GM18498 (cell line): Measurements from ENCODE around the gene DOCK3.
"Not testable (repeated sequence)": the region's sequence is repeated elsewhere in the genome, so short reads cannot be mapped to it uniquely, and the experiment has no call there.

Experiments used
- ATAC-seq: cut with Tn5 transposase; IDR thresholded peaks from one replicate; pipeline ENCODE4 v1.9.1; 2021; ENCODE audit warnings: mild to moderate bottlenecking, moderate library complexity; ENCODE audit not compliant: unreplicated experiment

Gene DOCK3

DNA sequence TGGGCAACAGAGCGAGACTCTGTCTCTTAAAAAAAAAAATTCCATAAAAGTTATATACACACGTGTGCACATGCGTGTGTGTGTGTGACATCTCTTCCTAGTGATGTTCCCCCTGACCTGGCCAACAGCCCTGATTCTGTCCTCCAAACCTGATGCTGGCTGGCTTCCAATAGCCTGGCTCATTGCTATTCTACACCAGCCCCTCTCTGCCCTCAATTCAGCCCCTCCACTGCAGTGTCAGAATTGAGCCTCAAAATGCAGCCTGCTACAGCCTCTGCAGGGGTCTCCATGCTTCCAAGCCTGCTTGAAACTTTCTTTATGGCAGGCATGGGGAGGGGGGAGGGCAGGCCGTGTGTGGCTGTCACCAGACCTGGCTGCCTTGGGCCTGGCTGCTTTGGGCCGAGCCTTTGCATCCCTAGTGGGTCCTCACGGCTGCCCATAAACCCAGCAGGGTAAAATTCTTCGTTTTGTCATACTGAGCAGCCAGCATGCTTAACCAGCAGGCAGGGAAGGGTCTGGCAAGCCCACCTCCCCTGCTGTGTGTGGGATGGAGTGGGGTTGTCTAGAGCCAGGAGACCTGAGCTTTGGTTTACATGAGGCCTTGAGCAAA lies 22.7 kb upstream of the DOCK3 start:
- no peak for ATAC-seq

DNA sequence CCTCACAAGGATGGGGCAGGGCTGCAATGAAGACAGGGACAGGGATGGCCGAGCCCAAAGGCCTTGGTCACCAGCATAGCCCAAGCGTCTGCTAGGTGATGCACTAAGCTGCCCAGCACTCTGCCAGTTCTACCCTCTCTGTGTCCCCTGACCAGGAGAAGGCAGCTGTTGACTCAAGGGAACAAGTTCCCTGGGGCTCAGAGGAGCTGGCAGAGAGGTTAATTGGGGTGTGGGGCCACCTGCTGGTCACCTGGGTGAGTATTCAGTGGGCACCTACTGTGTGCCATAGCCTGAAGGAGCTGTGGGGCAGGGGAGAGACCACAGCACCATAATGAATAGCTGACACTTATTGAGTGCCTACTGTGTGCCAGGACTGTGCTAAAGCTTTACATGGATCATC lies 22.0 kb upstream of the DOCK3 start:
- ATAC-seq = peak; percentile 58

DNA sequence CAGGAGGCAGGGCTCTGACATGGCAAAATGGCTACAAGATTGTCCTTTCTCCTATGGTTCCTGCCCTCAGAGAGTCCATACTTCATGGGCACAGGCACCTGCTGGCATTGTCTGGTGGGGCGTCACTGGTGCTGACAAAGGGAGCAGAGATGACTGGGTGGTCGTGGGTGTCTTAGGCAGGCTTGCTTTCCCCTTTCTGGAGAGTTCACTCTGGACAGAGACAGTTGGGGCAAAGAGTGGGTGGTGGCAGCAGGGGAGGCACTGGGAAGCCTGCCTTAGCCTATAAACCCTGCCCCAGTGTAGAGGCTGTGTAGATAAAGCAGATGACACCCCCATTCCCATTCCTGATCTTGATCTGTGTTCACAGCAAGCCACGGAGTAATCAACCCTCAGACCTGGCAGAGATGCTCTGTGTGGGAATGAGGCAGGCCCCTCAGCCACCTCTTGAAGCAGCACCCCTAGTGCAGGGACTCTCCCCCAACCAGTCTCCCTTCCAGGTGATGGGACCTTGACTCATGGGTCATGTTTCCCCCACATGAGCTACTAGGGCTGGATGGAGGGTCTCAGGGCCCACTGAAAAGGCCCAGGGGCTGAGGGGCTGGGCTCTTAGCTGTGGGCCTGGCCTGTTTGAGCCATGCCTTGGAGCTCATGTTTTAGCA lies 20.7 kb upstream of the DOCK3 start:
- ATAC-seq = no peak

DNA sequence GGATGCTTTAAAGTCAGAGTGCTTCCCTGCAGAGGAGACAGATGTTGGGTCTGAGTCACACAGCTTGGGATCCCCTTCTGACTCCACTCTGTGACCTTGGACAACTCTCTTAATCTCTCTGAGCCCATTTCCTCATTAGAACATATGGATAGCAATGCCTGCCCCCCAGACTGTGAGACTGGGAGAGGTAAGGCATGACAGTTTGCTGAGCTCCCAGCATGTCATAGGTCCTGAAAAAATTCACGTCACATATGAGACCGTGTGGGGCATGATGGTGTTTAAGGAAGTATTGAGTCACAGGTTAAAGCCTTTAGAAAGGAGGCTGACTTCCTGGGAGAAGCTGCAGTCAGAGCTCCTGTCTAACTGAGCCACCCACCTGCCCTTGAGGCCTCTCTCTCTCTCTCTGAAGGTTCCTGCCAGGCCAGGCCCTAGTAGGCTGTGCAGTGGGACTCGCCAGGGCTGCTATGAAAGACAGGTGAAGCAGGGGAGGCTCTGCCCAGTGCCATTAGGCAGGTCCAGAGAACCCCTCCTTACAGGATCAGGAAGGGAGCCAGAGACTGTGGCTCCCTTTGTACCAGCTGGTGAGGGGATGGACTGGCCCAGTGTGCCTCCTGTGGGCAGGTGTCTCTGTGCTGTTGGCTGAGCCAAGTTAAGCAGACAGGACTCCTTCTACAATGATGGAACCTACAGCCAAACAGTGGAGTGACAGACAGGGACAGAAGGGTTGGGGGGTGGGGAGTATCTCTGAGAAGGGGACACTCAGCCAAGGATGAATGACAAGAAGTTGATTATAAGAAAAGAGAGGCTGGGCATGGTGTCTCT lies 19.5 kb upstream of the DOCK3 start:
- no peak for ATAC-seq

DNA sequence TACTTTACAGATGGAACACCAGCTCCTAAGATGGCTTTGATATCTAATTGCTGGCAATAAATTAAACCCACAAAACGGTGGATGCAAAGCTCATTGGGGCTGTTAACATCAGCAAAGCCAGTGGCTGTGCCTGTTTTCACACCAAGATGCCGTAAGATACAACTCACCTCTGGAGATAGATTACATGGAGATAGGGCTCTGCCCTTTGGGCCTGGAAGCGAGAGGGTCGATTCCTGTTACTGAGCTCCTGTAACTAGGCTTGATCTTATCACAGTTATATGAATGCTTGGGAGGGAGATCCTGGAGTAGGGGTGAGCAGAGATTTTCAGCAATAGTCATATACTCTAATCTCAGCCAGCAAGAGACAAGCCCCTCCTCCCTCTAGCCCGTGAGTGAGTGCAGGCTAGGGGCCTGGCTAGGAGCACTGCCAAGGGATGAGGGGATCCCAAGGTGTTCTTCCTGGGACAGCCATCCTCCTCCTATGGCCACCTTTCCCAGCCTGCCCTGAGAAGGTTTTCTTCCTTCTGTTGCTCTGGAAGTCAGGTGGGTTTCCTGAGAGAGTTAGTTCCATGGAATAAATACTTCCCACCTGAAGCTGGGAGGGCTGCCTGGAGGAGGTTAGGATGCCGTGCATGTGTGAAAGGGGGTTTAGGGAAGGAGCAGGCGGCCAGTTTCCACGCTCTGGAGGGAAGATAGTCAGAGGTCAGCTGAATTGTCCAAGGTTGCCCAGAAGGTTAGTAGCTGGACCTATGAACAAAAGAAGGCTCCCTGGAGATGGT lies 18.1 kb upstream of the DOCK3 start:
- no peak for ATAC-seq

DNA sequence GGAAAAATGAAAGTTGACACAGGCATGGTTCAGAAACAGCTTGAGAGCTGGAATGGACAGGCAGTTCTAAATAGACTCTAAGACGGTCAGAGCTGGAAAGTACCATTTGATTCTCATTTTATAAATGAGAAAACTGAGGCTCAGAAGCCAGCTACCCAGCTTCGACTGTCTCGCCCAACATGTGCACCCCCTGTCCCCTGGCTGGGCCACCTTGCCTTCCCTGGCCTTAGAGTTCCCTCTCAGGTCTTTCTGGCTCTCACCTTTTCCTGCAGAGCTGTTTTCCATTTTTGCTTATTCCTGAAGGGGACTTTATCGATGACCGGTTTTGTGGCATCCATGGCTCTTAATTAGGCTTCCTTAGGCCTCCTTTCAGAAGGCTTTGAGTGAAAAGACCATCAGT lies 17.3 kb upstream of the DOCK3 start:
- no peak for ATAC-seq

DNA sequence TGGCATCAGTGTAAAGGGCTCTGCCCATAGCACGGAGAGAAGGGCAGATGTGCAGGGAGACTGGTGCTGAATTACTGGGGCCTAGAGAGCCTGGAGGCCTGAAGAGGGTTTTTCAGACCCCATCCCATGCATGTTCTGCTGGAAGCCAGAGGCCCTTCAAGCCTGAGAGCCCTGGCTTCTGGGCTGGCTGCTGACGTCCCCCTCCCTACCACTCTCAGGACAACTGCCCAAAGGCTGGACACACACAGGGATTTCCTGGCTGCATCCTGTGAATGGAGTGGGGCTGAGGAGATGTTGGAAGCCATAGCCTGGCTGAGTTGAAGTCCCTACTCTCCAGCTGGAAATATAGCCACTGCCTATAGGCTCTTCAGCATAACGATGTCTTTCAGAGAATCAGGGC lies 16.9 kb upstream of the DOCK3 start:
- no peak for ATAC-seq

DNA sequence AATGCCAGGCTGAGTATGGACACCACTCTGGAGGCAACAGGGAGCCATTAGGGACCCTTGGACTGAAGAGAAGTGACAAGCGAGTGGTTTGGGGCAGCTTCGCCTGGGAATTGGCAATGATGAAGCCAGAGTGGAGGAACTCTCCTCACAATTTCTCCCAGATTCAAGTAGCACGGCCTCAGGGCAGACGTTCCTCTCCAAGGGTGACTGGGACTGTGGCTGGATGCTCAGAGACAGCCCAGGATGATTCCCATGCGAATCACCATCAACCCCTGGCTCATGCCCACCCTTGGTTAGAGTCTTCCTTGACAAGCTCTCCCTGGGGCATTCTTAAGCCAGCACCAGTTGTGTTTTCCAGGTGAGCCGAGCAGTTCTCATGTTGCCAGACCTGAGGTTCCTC lies 16.3 kb upstream of the DOCK3 start:
- ATAC-seq = no peak

DNA sequence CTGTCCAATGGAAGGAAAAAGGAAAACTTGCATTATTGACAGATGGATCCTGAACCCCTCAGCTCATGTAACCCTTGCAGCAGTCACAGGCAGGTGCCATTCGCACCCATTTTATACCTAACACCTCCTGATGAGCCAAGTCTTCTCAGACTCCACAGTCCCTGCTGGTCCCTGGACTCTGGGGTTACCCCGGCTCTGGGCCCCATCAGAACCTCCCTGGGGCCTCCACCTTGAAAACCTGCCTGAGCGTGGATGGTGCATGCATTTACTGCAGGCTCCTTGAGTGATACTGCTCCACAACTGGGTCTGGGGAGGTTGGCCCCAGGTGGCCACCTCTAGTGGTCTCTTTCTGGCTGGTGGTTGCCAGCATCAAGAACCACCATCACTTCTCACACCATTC lies 15.9 kb upstream of the DOCK3 start:
- ATAC-seq = no peak

DNA sequence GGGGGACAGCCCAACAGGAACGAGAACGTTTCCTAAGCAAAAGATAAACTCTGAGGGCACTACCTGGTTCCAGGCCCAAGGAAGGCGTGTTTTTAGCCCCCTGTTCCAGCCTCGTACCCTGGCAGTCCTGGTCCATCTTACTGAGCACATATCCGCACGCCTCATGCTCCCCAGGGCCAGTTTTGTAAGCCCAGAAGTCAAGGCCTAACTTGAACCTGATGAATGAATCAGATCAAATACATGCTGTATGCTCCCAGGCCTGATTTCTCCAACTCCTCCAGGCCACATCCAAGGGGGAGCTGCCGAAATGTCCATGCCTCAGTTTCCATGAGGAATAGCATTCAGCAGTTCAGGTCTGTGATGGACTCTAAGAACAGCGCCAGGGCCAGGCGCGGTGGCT lies 14.3 kb upstream of the DOCK3 start:
- no peak for ATAC-seq

DNA sequence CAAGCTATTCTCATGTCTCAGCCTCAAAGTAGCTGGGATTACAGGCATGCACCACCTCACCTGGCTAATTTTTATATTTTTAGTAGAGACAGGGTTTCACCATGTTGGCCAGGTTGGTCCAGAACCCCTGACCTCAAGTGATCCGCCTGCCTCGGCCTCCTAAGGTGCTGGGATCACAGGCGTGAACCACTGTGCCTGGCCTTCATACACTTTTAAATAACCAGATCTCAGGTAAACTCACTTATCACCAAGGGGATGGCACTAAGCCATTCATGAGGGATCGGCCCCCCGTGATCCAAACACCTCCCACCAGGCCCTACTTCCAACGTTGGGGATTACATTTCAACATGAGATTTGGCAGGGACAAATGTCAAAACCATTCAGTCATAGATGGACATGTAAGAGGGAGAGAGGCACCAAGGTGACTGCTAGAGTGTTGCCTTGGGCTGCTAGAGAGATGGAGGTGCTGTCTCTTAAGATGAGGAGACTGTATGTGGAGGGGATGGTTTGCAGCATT lies 13.3 kb upstream of the DOCK3 start:
- no peak for ATAC-seq

DNA sequence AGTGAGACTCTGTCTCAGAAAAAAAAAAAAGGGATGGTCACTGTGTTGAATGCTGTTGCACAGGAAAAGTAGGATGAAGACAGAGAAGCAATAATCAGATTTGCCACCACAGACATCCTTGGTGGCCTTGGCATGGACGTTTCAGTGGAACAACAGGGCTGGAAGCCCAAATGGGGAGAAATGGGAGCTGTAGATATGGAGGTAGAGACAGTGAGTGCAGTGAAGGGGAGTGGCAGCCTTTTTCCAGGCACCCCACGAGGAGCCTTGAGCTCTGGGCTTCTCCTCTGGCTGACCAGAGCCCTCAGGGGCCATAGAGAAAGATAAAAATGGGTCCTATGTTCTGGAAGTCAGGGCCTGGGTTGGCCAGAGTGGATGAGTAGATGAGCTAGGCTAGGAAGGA lies 12.3 kb upstream of the DOCK3 start:
- ATAC-seq = no peak

DNA sequence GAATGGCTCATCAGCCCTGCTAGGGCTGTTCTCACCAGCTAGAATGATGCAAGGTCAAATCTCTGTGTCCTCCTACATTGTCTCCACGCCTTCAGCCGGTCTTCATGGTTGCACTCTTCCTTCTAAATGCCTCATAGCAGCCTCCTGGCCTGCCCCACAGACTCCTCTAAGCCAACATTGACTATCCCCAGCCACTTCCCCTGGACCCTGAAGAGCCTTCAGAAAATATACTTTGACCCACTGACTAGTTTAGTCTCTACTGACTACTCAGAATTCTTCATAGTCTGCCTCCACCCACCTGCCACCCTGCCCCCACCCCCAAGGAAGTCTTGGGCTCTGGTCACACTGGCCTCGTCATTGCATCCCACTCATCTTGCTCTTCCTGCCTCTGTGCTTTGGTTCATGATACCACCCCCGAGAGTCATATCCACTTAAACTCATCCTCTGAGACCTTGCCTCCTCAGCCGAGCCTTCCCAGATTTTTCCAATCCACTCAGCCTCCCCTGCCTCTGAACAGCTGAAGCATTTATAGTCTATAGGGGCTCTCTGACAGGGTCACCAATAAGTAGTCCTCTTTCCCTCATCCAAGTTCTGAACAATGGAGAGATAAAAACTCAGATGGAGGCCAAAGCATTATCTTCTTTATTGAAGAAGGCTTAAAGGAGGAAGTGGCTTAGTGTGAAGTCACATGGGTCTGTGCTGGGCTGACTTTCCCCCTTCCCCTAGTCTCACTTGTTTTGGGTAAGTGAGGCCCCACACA lies 9.5 kb upstream of the DOCK3 start:
- no peak for ATAC-seq

DNA sequence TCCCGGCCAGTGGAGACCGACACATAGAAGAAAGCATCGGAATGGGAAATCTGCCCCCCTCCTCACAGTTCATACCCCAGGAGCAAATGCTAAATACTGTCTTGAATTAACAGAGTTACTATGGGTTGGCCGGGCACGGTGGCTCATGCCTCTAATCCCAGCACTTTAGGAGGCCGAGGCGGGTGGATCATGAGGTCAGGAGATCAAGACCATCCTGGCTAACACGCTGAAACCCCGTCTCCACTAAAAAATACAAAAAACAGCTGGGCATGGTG lies 8.9 kb upstream of the DOCK3 start:
- ATAC-seq = not testable (repeated sequence)

DNA sequence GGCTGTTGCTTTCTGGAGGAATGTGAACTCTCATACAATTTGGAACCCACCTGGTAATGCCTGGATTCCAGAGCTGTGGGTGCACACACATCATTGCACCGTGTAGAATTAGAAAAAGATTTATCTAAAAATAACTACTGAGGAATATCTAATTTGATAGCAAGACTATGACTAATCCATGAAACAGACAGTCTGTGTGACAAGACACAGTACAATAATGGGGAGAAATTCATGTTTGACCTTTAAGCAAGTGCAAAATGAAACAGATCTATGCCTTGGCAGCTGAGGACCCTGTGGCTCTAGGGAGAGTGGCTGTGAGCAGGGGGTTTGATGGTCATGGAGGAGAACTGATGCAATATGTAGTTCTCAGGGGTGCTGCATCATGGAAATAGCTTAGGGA lies 7.9 kb upstream of the DOCK3 start:
- no peak for ATAC-seq

DNA sequence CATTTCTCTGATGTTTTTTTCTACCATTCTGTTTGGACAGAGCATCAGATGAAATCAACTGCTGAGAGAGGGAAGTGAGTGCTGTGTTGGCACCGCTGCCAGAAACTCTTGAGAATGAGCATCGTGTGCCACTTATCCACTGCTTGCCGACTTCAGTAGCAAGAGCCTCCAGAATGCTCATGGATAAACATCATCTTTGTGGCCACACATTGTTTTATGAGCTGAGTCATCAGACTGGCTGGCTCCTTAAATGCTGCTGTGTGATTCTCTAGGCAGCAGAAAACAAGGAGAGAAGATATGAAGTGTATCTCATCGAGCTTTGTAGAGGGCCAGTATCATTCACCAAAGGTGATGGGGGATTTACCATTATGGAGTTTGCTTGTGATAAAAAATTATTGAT lies 3.4 kb upstream of the DOCK3 start:
- ATAC-seq = no peak

DNA sequence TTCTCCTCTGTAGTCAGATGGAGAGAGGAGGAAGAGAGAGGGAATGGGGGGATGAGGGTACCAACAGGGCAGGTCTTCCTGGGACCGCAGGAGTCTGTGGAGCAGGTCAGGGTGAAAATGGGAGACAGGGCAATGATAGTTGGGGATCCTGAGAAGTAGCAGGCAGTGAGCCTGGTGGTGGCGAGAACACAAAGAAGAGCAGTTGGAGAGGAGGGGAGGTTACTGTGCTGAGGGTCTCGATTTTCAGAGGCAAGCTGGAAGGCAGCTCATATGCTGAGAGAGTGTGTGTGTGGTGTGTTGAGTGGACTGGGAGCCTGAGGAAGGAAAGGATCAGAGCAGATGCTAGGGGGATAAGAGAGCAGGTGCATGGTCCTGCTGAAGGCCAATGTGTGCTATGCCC lies 2.1 kb upstream of the DOCK3 start:
- ATAC-seq = no peak

DNA sequence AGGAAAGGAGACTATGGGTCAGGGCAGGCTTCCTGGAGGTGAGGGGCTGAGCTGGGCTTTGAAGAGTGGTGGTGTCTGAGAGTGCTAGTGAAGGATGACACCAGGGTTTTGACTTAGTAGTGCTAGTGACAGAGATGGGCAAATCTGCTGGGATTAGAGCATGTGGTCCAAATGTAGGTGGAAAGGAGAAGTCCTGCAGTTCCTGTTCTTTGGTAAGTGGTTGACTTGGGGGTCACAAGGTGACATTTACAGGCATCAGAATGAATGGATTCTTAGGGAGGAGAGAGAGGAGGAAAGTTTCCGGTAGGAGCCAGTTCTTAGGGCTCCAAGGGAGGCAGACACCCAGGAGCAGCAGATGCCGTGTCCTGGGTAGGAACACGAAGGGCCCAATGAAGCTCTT lies 796 bp upstream of the DOCK3 start:
- no peak for ATAC-seq

DNA sequence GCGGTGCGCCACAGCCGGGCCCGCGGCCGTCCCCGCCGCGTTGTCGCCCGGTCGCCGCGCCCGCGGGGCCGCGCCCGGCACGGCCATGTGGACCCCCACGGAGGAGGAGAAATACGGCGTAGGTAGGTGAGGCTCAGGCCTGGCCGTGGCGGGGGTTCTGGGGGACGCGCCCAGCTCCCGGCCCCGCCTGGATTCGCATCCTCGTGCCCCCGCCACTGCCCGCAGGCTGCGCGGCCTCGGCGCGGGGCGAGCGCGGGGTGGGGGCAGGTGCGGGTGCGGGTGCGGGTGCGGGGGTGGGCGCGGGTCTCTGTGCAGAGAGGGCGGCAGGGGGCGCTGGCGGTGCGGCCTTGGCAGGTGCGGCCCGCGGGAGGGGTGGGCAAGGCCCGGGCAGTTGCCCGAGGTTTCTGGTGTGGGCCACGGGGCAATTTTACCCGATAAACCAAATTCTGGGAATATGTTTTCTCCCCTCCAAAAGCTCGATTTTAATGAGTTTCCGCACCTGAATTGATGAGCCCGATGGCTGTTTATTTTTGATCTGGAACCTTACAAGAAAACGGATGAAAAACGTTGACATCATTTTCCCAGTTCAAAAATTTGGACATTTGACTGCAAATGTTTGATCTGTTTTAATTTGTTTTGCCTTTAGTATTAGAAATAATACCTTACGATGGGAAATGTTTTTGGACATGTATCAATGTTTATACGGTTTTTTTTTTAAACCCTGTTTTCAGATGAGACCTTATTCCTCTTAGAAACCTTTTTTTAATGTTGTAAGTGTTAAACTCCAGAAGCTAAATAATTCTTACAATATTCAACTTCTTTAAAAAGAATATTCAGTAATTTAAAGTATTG lies 678 bp downstream of the DOCK3 start:
- ATAC-seq = peak; percentile 40
